GM19328 (cell line): ENCODE measurements around the gene TMCC2.

Experiments
- ATAC-seq: cut with Tn5 transposase; IDR thresholded peaks from one replicate; pipeline ENCODE4 v1.9.1; 2021; ENCODE audit warnings: mild to moderate bottlenecking, moderate library complexity; ENCODE audit not compliant: unreplicated experiment

TMCC2 gene

DNA sequence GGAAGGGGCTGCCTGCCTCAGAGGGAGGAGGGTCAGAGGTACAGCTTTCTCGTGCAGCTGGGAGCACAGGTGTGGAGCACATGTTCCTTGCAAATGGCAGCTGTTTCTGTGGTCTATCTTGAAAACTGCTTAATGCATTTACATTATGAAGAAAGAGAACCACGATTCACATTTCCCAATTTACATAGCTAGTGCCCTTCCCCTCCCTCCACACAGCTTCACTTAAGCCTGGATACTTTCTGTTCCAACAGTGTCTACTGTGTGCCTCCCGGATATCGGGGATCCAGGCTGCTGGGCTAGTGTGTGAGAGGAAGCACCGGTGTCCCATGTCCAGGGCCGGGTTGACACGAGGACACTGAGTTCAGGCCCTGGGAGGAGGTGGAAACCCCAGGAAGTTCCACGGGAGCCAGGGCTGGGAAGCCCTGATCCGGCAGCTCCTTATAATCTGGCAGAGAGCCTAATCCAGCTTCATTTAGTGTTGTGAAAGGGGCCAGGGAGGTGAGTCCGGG, 31.6 kb downstream of the TMCC2 start:
- ATAC-seq, result no peak

DNA sequence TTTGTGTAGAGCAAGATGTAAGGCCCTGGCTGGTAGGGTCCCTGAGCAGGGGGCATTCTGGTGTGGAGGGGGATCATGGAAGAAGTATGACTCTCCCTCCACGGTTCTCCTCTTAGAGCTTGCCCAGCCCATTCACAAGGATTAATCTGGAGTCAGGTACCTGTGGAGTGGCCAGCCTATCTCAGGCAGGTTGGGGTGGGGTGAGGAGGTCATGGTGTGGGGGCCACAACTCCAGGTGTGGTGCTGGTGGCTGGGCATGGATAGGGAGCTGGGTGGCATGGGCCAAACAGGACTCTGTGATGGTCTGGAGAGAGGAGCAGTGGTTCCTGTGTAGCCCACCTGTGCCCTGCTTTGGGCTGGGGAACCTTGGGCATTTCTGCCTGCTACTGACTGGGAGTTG, 32.3 kb downstream of the TMCC2 start:
- no peak for ATAC-seq

DNA sequence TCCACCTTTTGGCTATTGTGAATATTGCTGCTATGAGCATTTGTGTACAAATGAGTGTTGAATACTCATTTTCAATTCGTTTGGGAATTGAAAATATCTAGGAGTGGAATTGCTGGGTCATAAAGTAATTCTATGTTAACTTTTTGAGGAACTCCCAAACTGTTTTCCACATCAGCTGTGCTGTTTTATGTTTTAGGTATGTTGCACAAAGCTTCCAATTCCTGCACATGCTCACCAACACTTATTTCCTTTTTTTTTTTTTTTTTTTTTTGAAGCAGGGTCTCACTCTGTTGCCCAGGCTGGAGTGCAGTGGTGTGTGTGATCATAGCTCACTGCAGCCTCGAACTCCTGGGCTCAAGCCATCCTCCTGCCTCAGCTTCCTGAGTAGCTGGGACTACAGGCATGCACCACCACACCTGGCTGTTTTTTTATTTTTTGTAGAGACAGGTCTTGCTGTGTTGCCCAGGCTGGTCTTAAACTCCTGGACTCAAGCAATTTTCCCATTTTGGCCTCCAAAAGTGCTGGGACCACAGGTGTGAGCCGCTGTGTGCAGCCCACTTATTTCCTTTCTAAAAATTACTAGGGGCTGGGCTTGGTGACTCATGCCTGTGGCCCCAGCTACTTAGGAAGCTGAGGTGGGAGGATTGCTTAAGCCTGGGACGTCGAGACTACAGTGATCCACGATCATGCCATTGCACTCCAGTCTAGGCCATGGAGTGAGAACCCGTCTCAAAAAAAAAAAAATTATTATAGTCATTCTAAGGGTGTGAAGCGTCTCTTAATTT, 33.4 kb downstream of the TMCC2 start:
- no peak for ATAC-seq

DNA sequence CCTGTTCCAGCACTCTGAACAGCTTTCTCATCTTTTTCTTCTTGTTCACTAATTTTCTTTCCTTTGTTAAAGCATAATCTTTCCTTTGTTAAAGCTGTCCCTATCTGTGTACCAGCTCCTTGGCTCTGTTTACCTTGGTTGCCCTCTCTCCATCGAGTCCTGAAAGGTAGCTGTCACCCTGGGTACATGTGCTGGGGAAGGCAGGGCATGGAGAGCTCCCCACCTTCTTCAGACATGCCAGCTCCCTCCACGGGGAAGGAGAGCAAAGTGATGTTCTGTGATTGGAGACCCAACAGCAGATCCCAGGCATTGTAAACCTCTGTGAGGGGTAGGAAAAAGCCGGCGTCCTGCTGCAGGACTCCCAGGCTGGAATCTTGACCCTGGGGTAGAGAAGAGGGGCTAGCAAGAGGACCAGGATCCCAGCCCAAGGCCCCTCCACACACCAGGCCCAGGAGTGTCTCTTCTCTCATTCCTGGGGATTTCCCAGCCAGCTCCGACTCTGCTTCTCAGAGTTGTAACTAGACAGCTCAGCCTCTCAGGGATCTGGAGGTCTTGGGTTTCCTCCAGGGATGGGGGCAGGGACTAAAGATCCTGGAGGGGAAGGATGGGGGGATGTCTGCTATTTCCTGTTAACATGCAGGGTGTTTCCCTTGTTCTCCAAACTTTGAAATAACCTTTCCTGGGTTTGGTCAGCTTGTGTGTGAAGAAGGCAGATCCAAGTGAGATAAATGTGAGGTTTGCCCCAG, 34.4 kb downstream of the TMCC2 start:
- no peak for ATAC-seq

DNA sequence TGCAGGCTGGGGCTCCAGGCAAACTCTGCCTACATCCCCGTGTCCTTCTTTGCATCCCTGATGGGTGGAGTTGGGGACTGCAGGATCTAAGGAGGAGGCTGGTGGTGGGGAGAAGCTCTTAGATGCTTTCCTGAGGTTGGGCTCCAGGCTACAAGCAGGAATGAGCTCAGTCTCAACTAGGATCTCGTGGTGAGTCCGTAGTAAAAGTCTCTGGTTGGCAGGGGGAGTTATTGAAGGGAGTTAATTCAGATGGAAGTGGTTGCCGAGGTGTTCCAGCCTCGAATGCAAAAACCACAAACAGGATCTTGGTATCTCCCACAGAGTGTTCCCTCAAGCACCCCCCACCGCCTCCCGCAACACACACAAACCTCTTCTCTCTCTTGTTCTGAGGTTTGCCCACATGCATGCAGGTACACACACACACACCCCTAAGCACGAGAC, 35.0 kb downstream of the TMCC2 start:
- ATAC-seq, result no peak

DNA sequence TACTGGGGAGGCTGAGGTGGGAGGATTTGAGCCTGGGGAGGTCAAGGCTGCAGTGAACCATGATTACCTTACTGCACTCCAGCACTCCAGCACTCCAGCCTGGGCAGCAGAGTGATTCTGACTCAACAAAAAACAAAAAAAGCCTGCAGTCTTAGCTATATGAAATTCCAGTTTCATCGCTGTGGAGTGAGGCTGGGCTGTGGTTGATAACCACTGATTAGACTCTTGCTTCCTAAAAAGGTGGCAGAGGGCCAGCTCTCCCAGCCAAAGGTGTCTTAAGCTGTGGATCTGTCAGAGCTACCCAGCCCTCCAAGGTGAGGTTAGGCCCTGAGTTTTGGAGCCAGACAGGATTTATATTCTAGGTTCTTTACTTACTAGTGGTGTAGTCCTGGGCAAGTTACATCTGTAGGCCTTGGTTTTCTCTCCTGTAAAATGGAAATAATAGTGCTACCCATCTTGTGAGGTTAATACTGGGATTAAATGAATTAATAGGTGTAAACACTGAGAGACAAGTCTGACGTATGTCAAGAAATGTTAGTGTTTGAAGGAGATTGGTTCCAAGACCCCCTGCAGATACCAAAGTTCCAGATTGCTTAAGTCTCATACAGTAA, 35.9 kb downstream of the TMCC2 start:
- ATAC-seq, result no peak

DNA sequence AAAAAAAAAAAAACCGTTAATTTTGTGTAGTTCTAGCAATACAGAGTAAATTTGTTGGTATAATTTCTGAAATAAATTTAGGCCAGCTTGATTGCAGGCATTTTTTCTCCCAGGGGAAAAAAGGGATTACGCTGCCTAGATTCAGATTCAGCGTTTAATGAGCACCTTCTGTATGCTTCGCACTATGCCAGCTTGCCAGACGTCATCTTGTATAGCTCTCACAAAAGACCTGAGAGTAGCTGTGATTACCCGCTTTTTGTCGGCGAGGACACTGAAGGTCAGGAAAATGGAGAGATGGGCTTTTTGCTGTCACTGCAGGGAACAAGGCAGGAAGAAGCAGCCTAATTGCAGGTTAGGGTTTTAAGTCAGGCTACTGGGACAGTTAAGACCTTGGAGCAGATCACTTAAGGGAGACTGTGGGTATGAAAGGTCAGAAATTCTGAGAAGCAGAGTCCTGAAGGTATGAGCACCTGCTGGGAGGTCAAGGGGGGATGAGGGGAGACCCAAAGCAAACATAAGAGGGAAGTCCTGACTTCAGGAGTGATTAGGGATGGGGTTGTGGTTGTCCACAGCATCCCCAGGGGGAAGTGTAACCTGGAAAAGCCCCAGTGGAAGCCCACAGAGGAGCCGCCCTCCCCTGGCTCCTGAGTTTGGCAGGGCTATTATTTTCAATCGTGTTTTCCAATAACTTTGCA, 39.0 kb downstream of the TMCC2 start:
- no peak for ATAC-seq

DNA sequence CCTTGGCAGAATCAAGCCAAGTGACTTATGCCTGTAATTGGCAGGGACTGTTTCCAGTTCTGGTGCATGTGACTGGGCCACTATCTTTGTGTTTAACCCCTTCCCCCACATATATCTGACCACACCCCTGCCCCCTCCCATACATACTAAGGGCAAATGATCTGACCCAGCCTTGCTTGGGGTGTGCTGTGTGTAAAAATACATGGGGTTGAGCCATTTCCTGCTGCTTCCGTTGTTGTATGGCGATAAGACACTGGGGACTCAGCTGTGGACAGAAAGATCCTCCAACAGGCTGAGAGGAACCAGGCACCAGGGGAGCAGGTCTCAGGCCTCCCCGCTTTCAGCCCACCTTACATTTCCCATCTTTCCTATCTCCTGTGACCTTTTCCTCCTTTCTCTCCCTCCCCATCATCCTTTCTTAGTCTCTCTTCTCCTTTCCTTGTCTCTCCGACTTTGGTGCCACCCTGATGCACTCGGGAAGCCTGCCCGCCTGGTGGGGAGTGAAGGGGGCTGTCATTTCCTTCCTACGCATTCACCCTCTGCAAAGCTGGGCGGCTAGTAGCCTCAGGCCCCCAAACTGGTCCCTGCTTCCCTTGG, 39.7 kb downstream of the TMCC2 start:
- ATAC-seq, result no peak

DNA sequence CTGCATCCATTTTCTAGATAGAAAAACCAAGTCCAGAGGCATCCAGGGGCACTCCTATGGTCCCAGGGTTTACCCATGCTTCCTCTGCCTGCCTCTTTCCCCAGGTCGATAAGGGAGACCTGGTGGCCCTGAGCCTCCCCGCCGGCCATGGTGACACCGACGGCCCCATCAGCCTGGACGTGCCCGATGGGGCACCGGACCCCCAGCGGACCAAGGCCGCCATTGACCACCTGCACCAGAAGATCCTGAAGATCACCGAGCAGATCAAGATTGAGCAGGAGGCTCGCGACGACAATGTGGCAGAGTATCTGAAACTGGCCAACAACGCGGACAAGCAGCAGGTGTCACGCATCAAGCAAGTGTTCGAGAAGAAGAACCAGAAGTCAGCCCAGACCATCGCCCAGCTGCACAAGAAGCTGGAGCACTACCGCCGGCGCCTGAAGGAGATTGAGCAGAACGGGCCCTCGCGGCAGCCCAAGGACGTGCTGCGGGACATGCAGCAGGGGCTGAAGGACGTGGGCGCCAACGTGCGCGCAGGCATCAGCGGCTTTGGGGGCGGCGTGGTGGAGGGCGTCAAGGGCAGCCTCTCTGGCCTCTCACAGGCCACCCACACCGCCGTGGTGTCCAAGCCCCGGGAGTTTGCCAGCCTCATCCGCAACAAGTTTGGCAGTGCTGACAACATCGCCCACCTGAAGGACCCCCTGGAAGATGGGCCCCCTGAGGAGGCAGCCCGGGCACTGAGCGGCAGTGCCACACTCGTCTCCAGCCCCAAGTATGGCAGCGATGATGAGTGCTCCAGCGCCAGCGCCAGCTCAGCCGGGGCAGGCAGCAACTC, 41.3 kb downstream of the TMCC2 start:
- ATAC-seq, result no peak

DNA sequence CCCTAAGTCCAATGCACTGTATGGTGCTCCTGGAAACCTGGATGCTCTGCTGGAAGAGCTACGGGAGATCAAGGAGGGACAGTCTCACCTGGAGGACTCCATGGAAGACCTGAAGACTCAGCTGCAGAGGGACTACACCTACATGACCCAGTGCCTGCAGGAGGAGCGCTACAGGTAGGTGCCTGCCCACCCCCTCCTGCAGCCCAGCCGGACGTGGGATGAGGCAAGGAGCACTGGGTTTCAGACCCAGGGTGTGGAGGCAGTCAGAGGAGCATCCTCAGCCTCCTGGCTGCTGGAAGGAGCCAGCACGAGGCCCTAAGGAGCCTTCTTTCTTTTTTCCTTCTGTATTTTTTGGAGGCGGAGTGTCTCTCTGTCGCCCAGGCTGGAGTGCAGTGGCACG, 42.0 kb downstream of the TMCC2 start:
- ATAC-seq, result no peak

DNA sequence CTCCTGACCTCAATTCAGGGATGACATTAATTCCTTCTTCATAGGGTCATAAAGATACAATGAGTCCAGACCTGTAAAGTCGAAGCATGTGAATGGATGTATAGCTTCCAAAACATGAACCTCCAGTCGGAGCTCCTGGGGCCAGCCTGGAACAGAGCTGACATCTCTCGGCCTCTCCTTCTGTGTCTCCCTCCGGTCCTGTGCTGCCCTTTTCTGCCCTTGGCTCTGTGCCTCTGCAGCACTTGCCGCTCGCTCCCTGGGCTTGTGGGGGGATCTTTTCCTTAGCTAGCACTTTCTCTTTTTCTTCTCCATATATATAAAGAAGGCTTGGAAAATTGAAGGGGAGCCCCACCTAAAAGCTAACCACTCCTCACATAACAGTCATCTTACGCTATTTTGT, 42.5 kb downstream of the TMCC2 start:
- no peak for ATAC-seq

DNA sequence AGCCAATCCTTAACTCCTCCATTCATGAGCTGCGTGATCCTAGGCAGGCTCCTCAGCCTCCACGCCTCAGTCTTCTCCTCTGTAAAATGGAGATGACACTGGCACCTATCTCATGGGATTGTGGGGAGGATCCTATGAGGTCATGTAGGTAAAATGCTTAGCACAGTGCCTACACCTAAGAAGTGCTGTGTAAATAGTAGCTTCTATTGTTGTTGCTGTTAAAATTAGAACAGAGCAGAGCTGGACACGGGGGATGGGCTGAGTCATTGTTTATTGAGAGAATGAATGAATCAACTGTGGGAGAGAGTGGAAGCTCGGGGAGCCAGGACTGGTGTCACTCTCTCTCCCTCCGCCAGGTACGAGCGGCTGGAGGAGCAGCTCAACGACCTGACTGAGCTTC, 43.0 kb downstream of the TMCC2 start:
- ATAC-seq, result no peak

DNA sequence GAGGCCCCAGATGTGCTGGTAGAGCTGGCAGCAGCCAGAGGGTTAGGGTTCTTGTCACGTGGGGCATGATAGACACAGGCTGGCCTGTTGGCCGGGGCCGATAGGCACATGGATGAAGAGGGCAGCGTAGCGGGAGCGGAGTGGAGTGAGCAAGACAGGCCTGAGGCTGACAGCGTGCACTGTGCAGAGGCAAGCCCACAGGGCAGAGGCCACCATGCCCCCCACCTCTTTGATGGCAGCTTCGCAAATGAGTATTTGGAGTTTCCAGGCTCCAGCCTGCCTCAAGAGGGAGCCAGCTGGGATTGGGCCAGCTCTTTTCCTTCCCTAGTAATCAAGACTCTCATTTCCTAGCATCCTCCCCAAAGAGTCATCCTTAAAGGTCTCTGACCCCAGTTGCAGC, 43.5 kb downstream of the TMCC2 start:
- no peak for ATAC-seq

DNA sequence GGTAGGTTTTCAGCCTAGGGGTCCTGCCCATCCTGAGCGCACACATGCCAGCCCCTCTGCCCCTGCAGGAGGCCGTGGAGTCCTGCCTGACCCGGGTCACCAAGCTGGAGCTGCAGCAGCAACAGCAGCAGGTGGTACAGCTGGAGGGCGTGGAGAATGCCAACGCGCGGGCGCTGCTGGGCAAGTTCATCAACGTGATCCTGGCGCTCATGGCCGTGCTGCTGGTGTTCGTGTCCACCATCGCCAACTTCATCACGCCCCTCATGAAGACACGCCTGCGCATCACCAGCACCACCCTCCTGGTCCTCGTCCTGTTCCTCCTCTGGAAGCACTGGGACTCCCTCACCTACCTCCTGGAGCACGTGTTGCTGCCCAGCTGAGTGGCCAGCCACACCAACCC, 44.0 kb downstream of the TMCC2 start:
- ATAC-seq, result no peak

DNA sequence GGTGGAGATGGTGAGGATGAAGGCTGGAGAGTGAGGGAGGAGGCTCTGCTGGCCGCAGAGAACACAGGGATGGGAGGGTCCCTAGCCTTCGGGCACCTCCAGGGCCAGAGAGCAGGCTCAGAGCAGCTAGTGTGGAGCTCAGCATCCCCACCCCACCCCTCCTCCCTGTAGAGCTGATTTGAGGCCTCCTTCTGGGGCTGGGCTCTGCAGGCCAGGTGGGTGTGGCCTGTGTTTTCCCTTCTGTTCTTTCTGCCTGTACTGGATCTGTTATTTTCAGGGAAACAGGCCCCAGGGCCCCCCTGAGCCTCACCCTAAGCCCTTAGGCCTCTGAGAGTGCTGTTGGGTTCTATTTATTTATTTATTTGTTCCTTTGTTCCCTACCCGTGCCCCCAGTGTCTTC, 44.8 kb downstream of the TMCC2 start:
- no peak for ATAC-seq

DNA sequence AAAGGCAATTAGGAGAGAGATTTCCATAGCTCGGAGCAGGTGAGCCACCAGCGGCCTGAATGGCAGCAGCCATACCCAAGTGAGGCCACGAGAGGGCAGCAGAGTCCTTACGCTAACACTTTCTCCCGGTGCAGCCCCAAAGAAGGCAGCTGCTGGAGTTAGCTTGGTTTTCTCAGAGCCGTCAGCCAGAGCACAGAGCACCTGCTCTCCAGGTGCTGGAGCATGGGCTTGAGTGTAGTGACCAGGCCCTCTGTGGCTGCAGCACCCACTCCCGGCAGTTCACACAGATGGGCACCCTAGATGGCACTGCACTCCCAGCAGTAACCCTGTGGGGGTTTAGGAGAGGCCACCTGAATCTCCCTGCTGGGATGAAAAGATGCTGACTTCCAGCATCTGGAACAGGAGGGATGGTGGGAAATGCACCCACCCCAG, 45.8 kb downstream of the TMCC2 start:
- peak; percentile 53 for ATAC-seq

DNA sequence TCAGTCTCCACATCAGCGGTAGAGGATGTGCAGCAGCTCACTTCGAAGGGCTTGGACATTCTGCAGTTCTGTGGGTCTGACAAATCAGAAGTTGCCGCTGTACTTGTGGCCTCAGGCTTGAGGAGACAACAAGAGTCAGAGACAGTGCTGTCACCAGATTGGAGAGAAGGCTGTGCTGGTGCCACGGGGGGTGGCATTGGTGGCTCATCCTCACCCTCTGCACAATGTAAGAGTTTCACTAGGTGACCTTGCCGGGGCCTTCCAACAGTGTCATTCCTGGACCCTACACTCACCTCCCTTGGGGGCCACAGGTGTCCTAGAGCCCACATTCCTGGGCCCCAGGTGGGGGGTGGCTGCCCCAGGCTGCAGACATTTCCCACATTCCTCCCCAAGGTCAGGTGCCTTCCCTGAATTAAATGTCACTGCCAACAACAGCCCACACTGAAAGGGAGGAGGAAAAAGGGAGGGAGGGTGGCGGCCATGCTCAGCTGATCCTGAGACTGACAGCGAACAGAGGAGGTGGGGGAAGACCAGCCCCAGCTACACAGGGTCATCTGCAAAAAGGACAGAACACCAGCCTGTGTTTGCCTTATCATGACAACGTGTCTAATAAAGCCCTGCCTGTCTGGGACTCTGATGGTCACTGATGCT, 46.4 kb downstream of the TMCC2 start:
- no peak for ATAC-seq

DNA sequence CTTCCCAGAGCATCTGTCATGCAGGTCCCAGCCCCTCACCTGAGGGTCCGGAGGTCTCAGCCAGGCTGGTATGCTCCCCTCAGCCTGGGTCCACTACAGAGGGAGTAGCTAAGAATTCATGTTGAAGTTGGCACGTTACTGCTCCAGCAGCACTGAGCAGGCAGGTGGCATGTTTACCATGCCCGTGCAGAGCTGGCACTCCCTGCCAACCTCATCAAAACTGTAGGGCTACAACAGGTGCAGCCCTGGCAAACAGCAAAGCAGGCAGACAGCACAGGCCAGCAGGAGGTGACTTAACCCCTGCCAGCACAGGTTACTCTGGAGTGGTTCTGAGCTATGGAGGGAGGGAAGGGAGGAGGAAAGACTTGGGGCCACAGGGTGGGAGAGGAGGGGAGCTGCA, 47.4 kb downstream of the TMCC2 start:
- ATAC-seq, result no peak

DNA sequence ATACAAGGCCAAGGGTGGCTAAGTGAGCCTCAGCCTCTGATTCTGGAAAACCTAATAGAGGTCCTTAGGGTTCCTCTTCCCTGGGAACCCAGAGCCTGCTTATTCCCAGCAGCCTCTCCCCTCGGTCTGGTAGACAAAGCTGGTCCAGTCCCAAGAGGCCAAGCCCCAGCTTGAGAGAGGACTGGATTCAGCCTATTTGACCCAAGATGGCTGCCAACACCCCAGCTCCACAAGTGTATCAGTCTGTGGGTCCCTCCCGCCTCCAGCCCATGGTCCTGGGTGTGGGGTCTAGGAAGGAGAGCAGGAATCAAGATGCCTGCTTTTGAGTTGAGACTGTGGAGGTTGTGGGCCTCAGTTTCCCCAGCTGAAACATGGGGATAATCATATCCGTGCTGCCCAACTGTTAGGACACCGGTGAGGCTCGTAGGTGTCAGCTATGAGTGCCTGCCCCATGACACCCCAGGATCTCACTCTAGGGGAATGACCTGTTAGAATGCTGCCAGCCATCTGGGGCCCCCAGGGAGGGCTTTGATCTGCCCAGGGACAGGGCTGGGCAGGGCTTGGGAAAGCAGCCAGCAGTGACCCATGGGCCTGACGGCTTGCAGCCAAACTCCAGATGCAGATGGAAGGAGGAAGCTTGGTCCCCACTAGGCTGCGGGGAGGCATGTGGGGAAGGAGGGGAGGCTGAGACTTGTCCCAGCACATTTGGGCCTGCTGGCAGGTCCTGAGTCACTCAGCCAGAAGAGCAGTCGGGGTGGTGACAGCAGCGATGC, 48.4 kb downstream of the TMCC2 start:
- ATAC-seq, result no peak
